Measurements from ENCODE around the gene CNGA3. TPM values are rescaled to one million over a fixed set of nuclear protein-coding genes. Genes with fewer than 3 reads are reported as not detected.

The CNGA3 gene
- total RNA-seq, 6 experiments from 2014 or later: not detected

DNA sequence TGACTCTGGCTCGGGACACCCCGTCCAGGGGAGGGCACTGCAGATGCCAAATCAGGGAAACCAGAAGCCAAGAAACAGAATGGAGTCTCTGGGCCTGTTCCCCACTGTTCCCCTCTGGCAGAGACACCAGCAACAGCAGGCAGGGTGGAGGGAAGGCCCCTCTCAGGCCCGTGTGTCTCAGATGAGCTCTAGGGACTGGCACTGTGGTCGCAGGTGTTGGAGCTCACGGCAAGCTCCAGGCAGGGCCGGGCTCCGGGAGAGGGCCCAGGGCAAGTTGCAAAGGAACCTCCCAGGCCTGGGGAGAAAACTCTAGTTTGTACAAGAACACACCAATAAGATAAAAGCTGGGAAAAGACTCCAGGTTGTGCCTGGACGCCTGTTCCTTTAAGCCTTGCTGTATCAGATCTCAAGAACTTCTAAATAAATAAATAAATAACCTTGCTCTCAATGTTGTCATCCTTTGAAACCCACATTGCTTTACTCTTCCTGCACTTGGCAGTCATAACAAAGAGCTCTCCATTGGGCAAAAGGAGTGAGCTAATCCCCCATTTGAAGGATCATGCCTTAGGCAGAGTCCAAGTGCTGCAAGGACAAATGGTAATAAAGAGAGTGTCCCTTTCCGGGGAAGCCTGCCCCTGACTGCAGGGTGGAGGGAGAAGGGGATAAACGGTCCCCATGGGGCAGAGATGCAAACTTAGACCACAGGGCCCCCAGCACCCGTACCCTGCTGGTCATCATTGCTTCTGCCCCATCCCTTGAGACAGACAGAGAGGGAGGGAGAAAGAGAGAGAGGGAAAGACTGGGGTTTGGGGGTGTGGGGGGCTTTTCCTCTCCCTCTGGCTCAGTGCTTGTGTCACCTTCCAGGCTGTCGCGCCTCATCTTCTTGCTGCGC is 33.3 kb downstream of the CNGA3 start:
- H3K27me3 ChIP-seq: no peaks in the 10 kb centered on the region
- H3K4me3 ChIP-seq: no peak overlapping the region
- H3K9me3 ChIP-seq: no peaks in the 10 kb centered on the region
- WGBS (ENCODE audit: insufficient coverage, low coverage, low lambda C conversion rate, missing lambda C conversion rate): 43% methylated on average over 5 of the region's 14 CpGs
- no peak overlapping the region for H3K27ac ChIP-seq
- no peaks in the 10 kb centered on the region for H3K4me1 ChIP-seq
- ATAC-seq (no peak), DNase-seq (no peak)
- H3K36me3 ChIP-seq: no peaks in the 10 kb centered on the region
- TF ChIP-seq POLR2A (IDR thresholded peaks at IDR 0.05): no peak
- TF ChIP-seq, protein P1, sequence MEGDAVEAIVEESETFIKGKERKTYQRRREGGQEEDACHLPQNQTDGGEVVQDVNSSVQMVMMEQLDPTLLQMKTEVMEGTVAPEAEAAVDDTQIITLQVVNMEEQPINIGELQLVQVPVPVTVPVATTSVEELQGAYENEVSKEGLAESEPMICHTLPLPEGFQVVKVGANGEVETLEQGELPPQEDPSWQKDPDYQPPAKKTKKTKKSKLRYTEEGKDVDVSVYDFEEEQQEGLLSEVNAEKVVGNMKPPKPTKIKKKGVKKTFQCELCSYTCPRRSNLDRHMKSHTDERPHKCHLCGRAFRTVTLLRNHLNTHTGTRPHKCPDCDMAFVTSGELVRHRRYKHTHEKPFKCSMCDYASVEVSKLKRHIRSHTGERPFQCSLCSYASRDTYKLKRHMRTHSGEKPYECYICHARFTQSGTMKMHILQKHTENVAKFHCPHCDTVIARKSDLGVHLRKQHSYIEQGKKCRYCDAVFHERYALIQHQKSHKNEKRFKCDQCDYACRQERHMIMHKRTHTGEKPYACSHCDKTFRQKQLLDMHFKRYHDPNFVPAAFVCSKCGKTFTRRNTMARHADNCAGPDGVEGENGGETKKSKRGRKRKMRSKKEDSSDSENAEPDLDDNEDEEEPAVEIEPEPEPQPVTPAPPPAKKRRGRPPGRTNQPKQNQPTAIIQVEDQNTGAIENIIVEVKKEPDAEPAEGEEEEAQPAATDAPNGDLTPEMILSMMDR (IDR thresholded peaks at IDR 0.05): no peak
- intact Hi-C loops (cut with DNase I): loop anchor here in 1 of 2 donors (10.0 kb wide), 2 partner anchors 575 to 645 kb away; no protein-coding TSS in a partner anchor

DNA sequence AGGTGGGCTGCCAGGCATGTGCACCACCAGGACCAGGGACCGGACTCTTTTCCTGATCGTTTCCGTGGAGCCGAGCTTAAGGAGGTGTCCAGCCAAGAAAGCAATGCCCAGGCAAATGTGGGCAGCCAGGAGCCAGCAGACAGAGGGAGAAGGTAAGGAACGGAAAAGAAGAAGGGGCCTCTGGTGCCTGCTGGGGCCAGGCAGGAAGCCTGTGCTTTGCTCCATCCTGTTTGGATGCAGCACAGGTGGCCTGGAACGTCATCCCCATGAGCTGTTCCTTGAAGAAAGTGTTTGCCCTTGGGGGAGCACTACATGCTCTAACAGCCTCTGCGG is 33.9 kb downstream of the CNGA3 start:
- Histone ChIP-seq H3K4me3 (no peak overlapping the region), H3K9me3 (no peaks in the 10 kb centered on the region), H3K4me1 (no peaks in the 10 kb centered on the region), H3K27me3 (no peaks in the 10 kb centered on the region), H3K36me3 (no peaks in the 10 kb centered on the region), H3K27ac (no peak overlapping the region)
- DNase-seq: no peak
- no peak for TF ChIP-seq POLR2A (IDR thresholded peaks at IDR 0.05)
- TF ChIP-seq, protein P1 (IDR thresholded peaks at IDR 0.05): no peak
- no peak for ATAC-seq
- intact Hi-C loops (cut with DNase I): loop anchor here in 1 of 2 donors (10.0 kb wide), 2 partner anchors 575 to 645 kb away; no protein-coding TSS in a partner anchor
- 20% methylated on average over 2 of the region's 7 CpGs for WGBS (ENCODE audit: insufficient coverage, low coverage, low lambda C conversion rate, missing lambda C conversion rate)

DNA sequence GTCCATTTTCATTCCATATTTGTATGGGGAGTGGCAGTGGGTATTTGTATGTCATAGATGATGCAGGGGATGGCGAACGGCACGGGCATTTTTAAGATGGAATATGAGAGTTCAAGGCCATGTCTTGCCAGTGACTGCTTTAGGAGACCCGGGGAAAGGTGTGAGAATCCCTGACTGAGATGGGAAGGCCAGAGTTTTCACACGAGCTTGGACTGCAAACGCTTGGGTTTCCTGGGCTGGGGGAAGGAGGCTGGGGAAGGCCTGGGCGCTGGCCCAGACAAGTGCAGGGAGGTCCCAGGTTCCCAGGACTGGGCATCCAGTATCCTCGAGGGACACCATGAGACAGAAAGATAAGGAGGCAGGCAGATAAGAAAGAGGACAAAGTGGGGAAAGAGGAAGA is 35.2 kb downstream of the CNGA3 start:
- Histone ChIP-seq H3K27ac (no peak overlapping the region), H3K36me3 (no peaks in the 10 kb centered on the region), H3K4me1 (no peaks in the 10 kb centered on the region), H3K27me3 (no peaks in the 10 kb centered on the region), H3K4me3 (no peak overlapping the region), H3K9me3 (no peaks in the 10 kb centered on the region)
- WGBS (ENCODE audit: insufficient coverage, low coverage, low lambda C conversion rate, missing lambda C conversion rate): 64% methylated on average over 8 of the region's 8 CpGs
- intact Hi-C loops (cut with DNase I): loop anchor here in 1 of 2 donors (10.0 kb wide), 2 partner anchors 577 to 647 kb away; no protein-coding TSS in a partner anchor
- no peak for DNase-seq
- TF ChIP-seq POLR2A (IDR thresholded peaks at IDR 0.05): no peak
- TF ChIP-seq, protein P1 (IDR thresholded peaks at IDR 0.05): no peak
- no peak for ATAC-seq

DNA sequence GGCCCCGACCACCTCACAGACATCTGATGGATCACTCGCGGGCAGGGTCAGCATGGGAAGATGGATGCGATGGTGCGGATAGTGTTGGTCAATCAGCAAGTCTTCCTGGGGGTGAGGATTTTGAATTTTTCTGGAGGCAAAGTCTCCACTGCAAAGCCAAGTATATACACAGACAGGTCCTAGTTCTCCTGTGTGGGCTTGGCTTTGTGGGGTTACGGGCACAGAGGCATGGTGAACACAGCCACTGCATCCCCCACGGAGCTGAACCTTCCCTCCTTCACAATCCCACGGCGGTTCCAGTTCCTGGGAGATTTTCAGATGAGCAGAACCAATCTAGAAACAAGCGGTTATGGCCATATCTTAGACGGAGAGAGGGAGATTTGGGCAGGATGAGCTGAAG is 35.8 kb downstream of the CNGA3 start:
- H3K9me3 ChIP-seq: no peaks in the 10 kb centered on the region
- WGBS (ENCODE audit: insufficient coverage, low coverage, low lambda C conversion rate, missing lambda C conversion rate): 72% methylated on average over 5 of the region's 11 CpGs
- TF ChIP-seq, protein P1 (IDR thresholded peaks at IDR 0.05): no peak
- TF ChIP-seq POLR2A (IDR thresholded peaks at IDR 0.05): no peak
- H3K27me3 ChIP-seq: no peaks in the 10 kb centered on the region
- DNase-seq (no peak), ATAC-seq (no peak)
- no peaks in the 10 kb centered on the region for H3K36me3 ChIP-seq
- intact Hi-C loops (cut with DNase I): loop anchor here in 1 of 2 donors (10.0 kb wide), 2 partner anchors 577 to 647 kb away; no protein-coding TSS in a partner anchor
- H3K27ac ChIP-seq: no peak overlapping the region
- no peaks in the 10 kb centered on the region for H3K4me1 ChIP-seq
- H3K4me3 ChIP-seq: no peak overlapping the region
